HL-60 (cell line): ENCODE results near the gene RNF227.

Experiments
- CTCF ChIP-seq: IDR thresholded peaks from one replicate; pipeline ENCODE4 v1.5.1; 2011; ENCODE audit warnings: low read length, control low read depth, inconsistent platforms; ENCODE audit not compliant: insufficient read depth
- POLR2AphosphoS5 ChIP-seq: IDR thresholded peaks from 2 replicates; pipeline ENCODE4 v1.6.1; 2012; ENCODE audit warnings: low read depth
- REST ChIP-seq: IDR thresholded peaks from 2 replicates; pipeline ENCODE4 v1.6.1; 2012; ENCODE audit warnings: low read depth; ENCODE audit not compliant: insufficient replicate concordance
- SPI1 ChIP-seq: IDR thresholded peaks from 2 replicates; pipeline ENCODE4 v1.6.1; 2012; ENCODE audit warnings: low read depth, mild to moderate bottlenecking, borderline replicate concordance

GRCh38 chr17:7947651-7948050, 31.6 kb upstream of the RNF227 start:
- TF ChIP-seq CTCF, result no peak
- no peak for TF ChIP-seq REST
- no peak for TF ChIP-seq SPI1
- no peak for TF ChIP-seq POLR2AphosphoS5
